Mammary epithelial cell (primary cell): ENCODE data around the gene CUL4A.

ENCODE experiments used
- CTCF ChIP-seq, 2 donors: IDR thresholded peaks in 1 of 2; conservative IDR thresholded peaks in 1 of 2; 2 replicates each; pipeline ENCODE4 v1.5.1; 2011 to 2012; ENCODE audit warnings: inconsistent platforms in 2 of 2, low read length in 2 of 2, mild to moderate bottlenecking in 2 of 2, control low read depth in 1 of 2, low read depth in 1 of 2; ENCODE audit not compliant: insufficient read depth in 1 of 2; ENCODE audit errors: extremely low read depth in 1 of 2
- EZH2 ChIP-seq: IDR thresholded peaks from 2 replicates; pipeline ENCODE4 v1.6.1; 2012; ENCODE audit warnings: low read length, inconsistent platforms, borderline replicate concordance

DNA sequence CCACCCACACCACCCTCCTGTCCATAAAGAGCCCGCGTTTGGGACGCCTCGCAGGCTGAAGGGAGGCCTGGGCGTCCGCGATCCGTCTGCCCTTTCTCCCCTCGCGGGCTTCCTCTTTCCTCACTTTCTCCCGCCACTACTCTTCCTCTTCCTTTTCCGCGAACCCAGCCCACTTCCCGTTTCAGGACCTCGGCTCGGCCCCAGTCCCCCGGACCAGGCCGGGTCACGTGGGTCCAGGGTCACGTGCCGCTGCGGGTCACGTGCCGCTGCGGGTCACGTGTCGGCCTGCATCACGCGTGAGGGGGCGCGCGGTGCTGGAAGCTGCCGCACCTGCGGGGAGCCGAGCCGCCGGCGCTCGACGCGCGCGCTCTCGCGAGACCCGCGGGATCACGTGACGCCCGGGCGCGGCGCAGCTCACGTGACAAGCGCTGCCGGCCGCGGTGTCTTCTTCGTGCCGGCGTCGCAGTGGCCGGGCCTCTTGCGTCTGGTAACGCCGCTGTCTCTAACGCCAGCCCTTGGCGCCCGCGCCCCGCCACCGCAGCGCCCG lies 87.5 kb downstream of the CUL4A start, which contains the start of gene LAMP1:
- no peak for TF ChIP-seq CTCF (conservative IDR thresholded peaks at IDR 0.05 in 1 of 2, IDR thresholded peaks at IDR 0.05 in 1 of 2; ENCODE audit: extremely low read depth in 1 of 2, insufficient read depth in 1 of 2, low read depth in 1 of 2, low read length in 2 of 2)
- no peak for TF ChIP-seq EZH2
